Inflammatory macrophage treated with lipopolysaccharide for 1 hour (primary cell): ENCODE results near the gene EIF3CL.
"Not testable (repeated sequence)": the region's sequence is repeated elsewhere in the genome, so short reads cannot be mapped to it uniquely, and the experiment has no call there.

Experiments
- DNase-seq, 2 donors: peaks; one replicate each; pipeline ENCODE4 v3.0.0-alpha.2; 2020 to 2022

The EIF3CL gene

DNA sequence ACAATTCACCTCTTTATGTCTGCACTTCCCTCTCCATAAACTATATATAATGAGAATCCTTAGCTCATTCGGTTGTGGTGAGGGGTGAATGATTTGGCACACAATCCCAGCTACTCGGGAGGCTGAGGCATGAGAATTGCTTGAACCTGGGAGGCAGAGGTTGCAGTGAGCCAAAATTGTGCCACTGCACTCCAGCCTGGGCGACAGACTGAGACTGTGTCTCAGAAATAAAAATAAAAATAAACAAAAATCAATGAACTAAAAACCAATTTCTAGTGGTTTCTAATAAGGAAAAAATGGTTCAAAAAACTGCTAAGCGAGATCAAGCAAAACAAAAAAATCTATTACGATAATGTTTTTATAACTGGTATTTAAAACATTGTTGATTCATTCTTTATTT, 40.2 kb downstream of the EIF3CL start, which contains the start of gene NPIPB6:
TSS of gene NPIPB6 (minus strand) at position 101 of the 400 bp plus-strand sequence. CDS start 686 bp downstream, outside the sequence.
- not testable (repeated sequence) for DNase-seq

DNA sequence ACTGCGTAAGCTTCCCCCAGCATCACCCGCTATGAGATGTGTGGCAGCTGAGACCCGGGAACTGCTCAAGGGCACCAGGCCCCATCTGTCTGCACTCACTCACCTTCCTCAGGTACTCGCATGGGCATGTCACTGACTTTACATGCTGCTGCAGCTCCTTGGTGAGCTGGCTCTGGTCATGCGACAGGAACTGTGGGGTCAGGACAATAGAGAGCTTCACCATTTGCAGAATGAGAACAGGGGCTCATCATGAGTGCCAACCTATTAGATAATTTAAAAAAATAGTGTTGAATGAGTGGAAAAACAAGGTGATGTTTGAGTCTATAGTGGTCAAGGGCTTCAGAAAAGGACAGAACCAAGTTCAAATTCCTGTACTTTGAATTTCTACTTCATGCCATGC, 41.0 kb downstream of the EIF3CL start:
- not testable (repeated sequence) for DNase-seq

DNA sequence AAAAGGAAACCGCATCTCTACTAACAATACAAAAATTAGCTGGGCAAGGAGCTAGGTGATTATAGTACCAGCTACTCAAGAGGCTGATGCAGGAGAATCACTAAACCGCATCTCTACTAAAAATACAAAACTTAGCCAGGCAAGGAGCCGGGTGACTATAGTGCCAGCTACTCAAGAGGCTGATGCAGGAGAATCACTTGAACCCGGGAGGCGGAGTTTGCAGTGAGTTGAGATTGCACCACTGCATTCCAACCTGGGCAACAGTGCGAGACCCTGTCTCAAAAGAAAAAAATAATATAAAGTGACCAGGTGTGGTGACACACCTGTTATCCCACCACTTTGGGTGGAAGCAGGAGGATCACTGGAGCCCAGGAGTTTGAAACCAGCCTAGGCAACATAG, 65.4 kb downstream of the EIF3CL start:
- DNase-seq: not testable (repeated sequence)

DNA sequence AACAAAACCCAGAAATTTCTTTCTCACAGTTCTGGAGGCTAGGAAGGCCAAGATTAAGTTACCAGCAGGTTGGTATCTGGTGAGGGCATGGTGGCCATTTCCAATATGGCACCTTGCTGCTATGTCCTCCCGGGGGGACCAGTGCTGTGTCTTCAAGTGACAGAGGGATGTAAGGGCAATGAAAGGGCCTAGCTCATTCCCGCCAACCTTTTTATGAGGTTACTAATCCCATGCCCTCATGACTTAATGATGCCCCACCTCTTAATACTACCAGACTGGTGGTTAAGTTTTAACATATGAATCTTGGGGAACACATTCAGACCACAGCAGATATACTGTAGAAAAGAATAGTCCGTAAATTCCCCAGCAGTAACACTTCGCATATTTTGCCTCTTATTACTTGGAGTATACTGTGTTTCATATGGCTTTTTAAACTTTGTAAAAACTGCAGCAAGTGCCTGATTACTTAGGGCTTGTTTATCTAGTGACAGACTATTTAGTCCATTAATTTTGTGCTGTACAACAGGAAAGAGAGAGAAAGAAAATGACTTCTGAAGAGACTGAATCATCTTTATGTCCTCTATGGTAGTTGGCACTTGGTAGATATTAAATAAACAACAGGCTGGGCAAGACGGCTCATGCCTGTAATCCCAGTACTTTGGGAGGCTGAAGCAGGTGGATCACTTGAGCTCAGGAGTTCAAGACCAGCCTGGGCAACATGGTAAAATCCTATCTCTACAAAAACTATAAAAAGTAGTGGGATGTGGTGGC, 66.5 kb downstream of the EIF3CL start:
- DNase-seq: not testable (repeated sequence)

DNA sequence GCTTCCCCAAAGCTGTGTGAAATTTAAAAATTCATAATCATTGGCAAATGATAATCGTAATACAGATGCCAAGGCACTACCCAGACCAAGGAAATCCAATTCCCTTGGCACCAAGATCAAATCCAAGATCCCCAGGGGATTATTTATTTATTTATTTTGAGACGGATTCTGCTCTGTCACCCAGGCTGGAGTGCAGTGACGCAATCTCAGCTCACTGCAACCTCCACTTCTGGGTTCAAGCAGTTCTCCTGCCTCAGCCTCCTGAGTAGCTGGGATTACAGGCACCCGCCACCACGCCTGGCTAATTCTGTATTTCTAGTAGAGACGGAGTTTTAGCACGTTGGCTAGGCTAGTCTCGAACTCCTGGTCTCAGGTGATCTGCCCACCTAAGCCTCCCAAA, 68.0 kb downstream of the EIF3CL start:
- DNase-seq: not testable (repeated sequence)

DNA sequence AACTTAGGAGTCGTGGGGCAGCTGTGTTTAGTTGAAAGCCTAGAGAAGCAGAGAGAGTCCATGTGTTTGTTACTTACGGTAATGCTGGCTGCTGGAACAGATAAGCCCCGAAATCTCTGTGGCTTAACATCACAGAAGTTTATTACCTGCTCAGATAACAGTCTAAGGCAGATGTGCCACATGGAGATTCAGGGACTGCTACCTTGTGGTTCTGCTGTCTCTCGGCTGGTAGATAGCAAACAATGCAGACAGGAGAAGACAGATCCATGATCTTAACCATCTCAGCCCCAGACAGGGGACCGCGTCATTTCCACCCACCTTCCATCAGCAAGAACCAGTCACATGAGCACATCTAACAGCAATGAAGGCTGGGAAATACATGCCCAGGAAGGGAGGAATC, 71.0 kb downstream of the EIF3CL start:
- not testable (repeated sequence) for DNase-seq

DNA sequence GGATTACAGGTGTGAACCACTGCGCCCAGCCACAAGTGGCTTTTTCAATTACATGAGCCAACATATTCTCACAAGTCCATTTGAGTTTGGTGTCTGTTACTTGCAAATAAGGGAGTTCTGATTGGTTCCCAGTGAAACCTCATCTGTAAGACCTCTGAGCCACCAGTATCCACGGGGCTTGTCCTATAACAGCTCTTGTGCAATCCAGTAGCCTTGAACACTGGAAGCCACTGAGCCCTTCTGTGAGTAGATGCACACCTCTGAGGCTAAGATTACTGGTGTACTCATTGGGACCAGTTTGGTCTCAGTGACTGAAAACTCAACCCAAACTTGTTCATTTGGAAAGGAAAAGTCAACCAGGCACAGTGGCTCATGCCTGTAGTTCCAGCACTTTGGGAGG, 72.7 kb downstream of the EIF3CL start:
- DNase-seq: not testable (repeated sequence)

DNA sequence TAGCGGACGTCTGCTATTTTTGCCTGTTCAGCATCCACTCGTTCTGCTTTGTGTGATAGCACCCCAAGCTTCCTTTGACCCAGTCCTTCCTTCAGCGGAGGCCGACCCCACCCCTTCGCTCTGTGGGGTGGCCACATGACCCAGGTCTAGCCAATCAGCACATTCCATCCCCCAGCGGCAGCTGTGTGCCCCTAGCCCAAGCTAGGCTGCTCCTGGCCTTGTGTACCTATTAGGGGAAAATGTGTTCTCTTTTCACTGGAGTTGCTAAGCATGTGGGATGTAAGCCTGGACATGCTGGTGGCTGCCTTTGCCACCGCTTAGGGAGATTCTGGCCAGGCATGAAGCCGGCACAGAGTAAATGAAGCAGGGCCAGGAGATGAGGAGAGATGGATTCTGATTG, 73.4 kb downstream of the EIF3CL start:
- DNase-seq: not testable (repeated sequence)
